ENCODE measurements around the gene CLIC5.

The CLIC5 gene

DNA sequence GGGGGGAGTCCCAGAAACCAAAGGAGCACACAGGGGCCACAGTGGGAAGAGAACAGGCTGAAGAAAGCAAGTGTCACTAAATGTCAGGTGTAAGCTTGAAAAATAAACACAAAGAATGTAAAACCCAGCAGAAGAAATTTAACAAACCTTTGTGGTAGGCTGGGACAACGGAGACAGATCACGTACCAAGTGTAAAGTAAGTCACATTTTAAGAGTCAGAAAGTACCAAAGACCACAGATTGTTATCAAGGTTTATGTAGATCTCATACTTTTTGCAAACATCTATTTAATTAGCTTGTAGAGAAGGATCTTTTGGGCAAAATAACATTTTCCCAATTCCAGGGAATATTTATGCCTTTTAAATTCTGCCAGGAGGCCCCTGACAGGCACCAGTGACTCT lies 1.6 kb downstream of the CLIC5 start:
- Histone ChIP-seq H3K27me3 (ENCODE audit: insufficient read depth, low read length) (peaks cover 54% of the 10 kb centered on the region), H3K27ac (ENCODE audit: low read depth, low read length) (no peak overlapping the region), H3K9ac (ENCODE audit: low read depth, low read length) (no peak overlapping the region), H3K36me3 (ENCODE audit: insufficient read depth, low read length) (no peaks in the 10 kb centered on the region), H3K9me3 (ENCODE audit: insufficient read depth, low read depth, low read length) (no peaks in the 10 kb centered on the region), H3K4me1 (ENCODE audit: insufficient read depth, low read length) (peaks cover 24% of the 10 kb centered on the region), H3K4me3 (ENCODE audit: low read length) (peak overlapping the region; percentile 64)
- 55% methylated on average over 2 of the region's 2 CpGs for WGBS

- H3K27me3 ChIP-seq (ENCODE audit: insufficient read depth, low read length) = peaks cover 54% of the 10 kb centered on the region
- H3K4me3 ChIP-seq (ENCODE audit: low read length) = peak overlapping the region; percentile 64; the same call in 1 of the 2 replicates
- no peak overlapping the region for H3K9ac ChIP-seq (ENCODE audit: low read depth, low read length)
- no peaks in the 10 kb centered on the region for H3K9me3 ChIP-seq (ENCODE audit: insufficient read depth, low read depth, low read length)
- 33% methylated on average over 4 of the region's 4 CpGs for WGBS
- H3K27ac ChIP-seq (ENCODE audit: low read depth, low read length) = no peak overlapping the region
- H3K4me1 ChIP-seq (ENCODE audit: insufficient read depth, low read length) = peaks cover 24% of the 10 kb centered on the region
- no peaks in the 10 kb centered on the region for H3K36me3 ChIP-seq (ENCODE audit: insufficient read depth, low read length)
Observed at GRCh38 chr6:46013639-46014038, 2.0 kb downstream of the CLIC5 start.

- no peaks in the 10 kb centered on the region for H3K9me3 ChIP-seq (ENCODE audit: insufficient read depth, low read depth, low read length)
- no peak overlapping the region for H3K27ac ChIP-seq (ENCODE audit: low read depth, low read length)
- 100% methylated on average over 1 of the region's 1 CpG for WGBS
- H3K4me1 ChIP-seq (ENCODE audit: insufficient read depth, low read length) = peaks cover 24% of the 10 kb centered on the region
- no peak overlapping the region for H3K4me3 ChIP-seq (ENCODE audit: low read length)
- H3K36me3 ChIP-seq (ENCODE audit: insufficient read depth, low read length) = no peaks in the 10 kb centered on the region
- no peak overlapping the region for H3K9ac ChIP-seq (ENCODE audit: low read depth, low read length)
- H3K27me3 ChIP-seq (ENCODE audit: insufficient read depth, low read length) = peaks cover 50% of the 10 kb centered on the region
Observed at GRCh38 chr6:46012834-46013233, 2.8 kb downstream of the CLIC5 start.

DNA sequence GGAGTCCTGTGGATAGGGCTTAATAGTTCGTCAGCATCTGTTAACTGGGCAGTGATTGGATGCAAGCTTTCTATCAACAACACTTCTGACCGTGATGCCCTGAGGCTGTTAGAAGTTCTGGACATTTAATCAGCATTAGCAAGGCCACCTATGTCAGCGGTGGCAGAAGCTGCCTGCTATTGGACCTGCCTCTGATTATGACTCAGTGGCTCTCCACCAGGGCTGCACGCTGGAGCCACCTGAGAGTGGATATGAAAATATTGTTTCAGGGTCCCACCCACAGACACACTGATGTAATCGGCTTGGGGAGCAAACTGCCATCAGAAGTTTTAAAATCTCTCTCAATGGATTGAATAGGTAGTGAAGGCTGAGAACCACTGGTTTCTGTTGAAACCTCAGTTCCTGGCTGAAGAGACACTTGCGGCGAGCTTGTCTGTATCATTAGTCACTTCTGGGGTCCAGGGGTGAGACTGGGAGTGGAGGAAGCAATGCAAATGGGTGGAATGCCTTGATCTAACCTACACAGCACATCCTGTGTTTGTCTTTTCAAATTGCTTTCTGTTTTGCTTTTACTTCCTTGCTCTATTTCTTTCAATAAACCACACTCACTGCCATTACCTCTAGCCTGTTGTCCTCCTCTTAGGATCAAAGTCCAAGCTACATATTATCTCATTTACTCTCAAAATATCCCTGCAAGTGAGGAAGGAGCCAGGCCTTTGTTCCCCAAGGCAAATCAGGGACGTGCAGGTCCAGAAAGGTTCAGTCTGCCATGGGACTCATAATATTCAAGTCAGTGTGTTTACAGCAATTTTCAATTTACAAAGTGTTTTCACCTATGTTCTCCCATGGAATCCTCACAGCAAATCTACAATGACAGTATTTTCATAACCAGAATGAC lies 4.2 kb downstream of the CLIC5 start:
- 89% methylated on average over 8 of the region's 8 CpGs for WGBS
- H3K27ac ChIP-seq (ENCODE audit: low read depth, low read length) = no peak overlapping the region
- H3K27me3 ChIP-seq (ENCODE audit: insufficient read depth, low read length) = peaks cover 36% of the 10 kb centered on the region
- H3K9me3 ChIP-seq (ENCODE audit: insufficient read depth, low read depth, low read length) = no peaks in the 10 kb centered on the region
- H3K4me1 ChIP-seq (ENCODE audit: insufficient read depth, low read length) = peaks cover 24% of the 10 kb centered on the region
- no peaks in the 10 kb centered on the region for H3K36me3 ChIP-seq (ENCODE audit: insufficient read depth, low read length)
- no peak overlapping the region for H3K9ac ChIP-seq (ENCODE audit: low read depth, low read length)
- no peak overlapping the region for H3K4me3 ChIP-seq (ENCODE audit: low read length)

GRCh38 chr6:46010771-46011170 lies 4.9 kb downstream of the CLIC5 start:
- Histone ChIP-seq H3K36me3 (ENCODE audit: insufficient read depth, low read length) (no peaks in the 10 kb centered on the region), H3K9me3 (ENCODE audit: insufficient read depth, low read depth, low read length) (no peaks in the 10 kb centered on the region), H3K27ac (ENCODE audit: low read depth, low read length) (no peak overlapping the region), H3K9ac (ENCODE audit: low read depth, low read length) (no peak overlapping the region), H3K4me1 (ENCODE audit: insufficient read depth, low read length) (peaks cover 24% of the 10 kb centered on the region), H3K27me3 (ENCODE audit: insufficient read depth, low read length) (peaks cover 29% of the 10 kb centered on the region), H3K4me3 (ENCODE audit: low read length) (no peak overlapping the region)
- 92% methylated on average over 5 of the region's 5 CpGs for WGBS

- Histone ChIP-seq H3K27ac (ENCODE audit: low read depth, low read length) (no peak overlapping the region), H3K36me3 (ENCODE audit: insufficient read depth, low read length) (no peaks in the 10 kb centered on the region), H3K9ac (ENCODE audit: low read depth, low read length) (no peak overlapping the region), H3K4me3 (ENCODE audit: low read length) (no peak overlapping the region), H3K27me3 (ENCODE audit: insufficient read depth, low read length) (peaks cover 24% of the 10 kb centered on the region), H3K9me3 (ENCODE audit: insufficient read depth, low read depth, low read length) (no peaks in the 10 kb centered on the region), H3K4me1 (ENCODE audit: insufficient read depth, low read length) (peaks cover 24% of the 10 kb centered on the region)
- WGBS = 63% methylated on average over 3 of the region's 3 CpGs
Observed at GRCh38 chr6:46010270-46010669, 5.4 kb downstream of the CLIC5 start.

DNA sequence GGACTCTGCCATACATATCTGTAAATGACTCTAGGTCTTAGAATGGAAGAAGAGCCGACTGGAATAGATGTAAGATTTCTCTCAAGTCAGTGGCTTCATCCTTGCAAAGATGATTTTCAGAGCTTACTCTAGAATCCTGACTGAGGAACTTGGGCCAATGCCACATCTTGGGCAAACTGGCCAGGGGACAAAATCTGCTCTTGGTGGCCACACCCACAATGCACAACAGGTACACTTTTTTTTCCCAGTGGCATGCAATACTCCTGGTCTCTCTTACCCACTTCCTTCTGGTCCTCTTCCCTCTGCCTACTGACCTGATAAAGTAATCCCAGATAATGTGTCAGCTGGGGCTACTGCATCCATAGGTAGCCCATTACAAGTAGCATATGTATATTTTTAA lies 13.4 kb downstream of the CLIC5 start:
- Histone ChIP-seq H3K27ac (ENCODE audit: low read depth, low read length) (no peak overlapping the region), H3K4me1 (ENCODE audit: insufficient read depth, low read length) (no peaks in the 10 kb centered on the region), H3K9ac (ENCODE audit: low read depth, low read length) (no peak overlapping the region), H3K36me3 (ENCODE audit: insufficient read depth, low read length) (no peaks in the 10 kb centered on the region), H3K27me3 (ENCODE audit: insufficient read depth, low read length) (no peaks in the 10 kb centered on the region), H3K4me3 (ENCODE audit: low read length) (no peak overlapping the region), H3K9me3 (ENCODE audit: insufficient read depth, low read depth, low read length) (no peaks in the 10 kb centered on the region)
- whole genome bisulfite sequencing = 83% methylated on average over 1 of the region's 1 CpG

DNA sequence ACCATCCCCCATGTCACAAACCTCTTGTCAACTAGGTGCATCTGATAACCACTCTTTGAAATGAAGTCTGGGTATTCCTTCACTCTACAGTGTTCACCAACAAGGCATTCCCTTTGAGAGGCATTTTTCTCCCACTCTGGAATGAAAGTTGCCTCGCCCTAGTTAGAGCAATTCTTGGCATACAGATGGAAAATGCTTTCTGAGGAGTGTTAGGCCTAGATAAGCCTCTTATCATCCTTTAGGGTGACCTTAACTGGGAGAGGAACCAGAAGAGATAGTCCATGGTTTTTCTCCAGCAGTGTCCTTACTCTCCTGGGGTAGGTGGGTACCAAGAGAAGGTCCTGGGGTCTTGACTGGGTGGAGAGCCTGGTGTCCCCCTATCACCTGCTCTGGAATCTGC lies 14.8 kb downstream of the CLIC5 start:
- Histone ChIP-seq H3K27ac (ENCODE audit: low read depth, low read length) (no peak overlapping the region), H3K27me3 (ENCODE audit: insufficient read depth, low read length) (no peaks in the 10 kb centered on the region), H3K9me3 (ENCODE audit: insufficient read depth, low read depth, low read length) (no peaks in the 10 kb centered on the region), H3K4me3 (ENCODE audit: low read length) (no peak overlapping the region), H3K4me1 (ENCODE audit: insufficient read depth, low read length) (no peaks in the 10 kb centered on the region), H3K36me3 (ENCODE audit: insufficient read depth, low read length) (no peaks in the 10 kb centered on the region), H3K9ac (ENCODE audit: low read depth, low read length) (no peak overlapping the region)
- 95% methylated on average over 1 of the region's 1 CpG for WGBS

- H3K4me1 ChIP-seq (ENCODE audit: insufficient read depth, low read length) = no peaks in the 10 kb centered on the region
- no peaks in the 10 kb centered on the region for H3K9me3 ChIP-seq (ENCODE audit: insufficient read depth, low read depth, low read length)
- H3K27ac ChIP-seq (ENCODE audit: low read depth, low read length) = no peak overlapping the region
- no peaks in the 10 kb centered on the region for H3K36me3 ChIP-seq (ENCODE audit: insufficient read depth, low read length)
- H3K9ac ChIP-seq (ENCODE audit: low read depth, low read length) = no peak overlapping the region
- no peak overlapping the region for H3K4me3 ChIP-seq (ENCODE audit: low read length)
- no peaks in the 10 kb centered on the region for H3K27me3 ChIP-seq (ENCODE audit: insufficient read depth, low read length)
- 94% methylated on average over 2 of the region's 2 CpGs for WGBS
Observed at GRCh38 chr6:45998524-45998923, 17.1 kb downstream of the CLIC5 start.

DNA sequence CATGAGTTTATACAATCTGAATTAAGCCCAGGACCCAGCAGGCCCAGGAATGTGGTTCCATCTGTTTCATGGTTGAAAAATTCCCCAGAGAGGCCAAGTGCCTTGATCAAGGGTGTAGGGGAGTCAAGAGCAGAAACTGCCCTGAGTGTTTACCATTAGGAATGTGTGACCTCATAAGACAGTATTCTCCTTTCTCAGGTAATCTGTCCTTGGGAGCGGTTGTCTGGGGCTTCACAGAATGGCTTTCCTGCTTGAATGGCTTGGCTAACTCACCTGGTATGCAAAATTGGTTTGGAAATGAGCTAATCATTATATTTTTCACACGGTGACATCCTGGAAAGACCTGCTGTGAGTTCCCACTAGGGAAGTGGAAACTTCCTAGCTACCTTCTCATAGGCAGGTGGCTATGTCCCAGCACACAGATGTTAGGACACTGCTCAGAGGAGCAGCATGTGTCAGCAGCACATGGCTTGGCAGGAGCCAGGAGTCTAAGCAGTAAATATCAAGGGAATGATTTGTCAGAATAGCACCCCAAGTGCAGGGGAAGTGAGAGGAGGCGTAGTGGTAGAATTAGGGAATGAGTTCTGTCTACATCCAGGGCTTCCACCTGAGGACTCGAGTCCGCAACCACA lies 17.7 kb downstream of the CLIC5 start:
- WGBS = 82% methylated on average over 5 of the region's 5 CpGs
- Histone ChIP-seq H3K9me3 (ENCODE audit: insufficient read depth, low read depth, low read length) (no peaks in the 10 kb centered on the region), H3K27ac (ENCODE audit: low read depth, low read length) (no peak overlapping the region), H3K9ac (ENCODE audit: low read depth, low read length) (no peak overlapping the region), H3K4me1 (ENCODE audit: insufficient read depth, low read length) (no peaks in the 10 kb centered on the region), H3K36me3 (ENCODE audit: insufficient read depth, low read length) (no peaks in the 10 kb centered on the region), H3K27me3 (ENCODE audit: insufficient read depth, low read length) (no peaks in the 10 kb centered on the region), H3K4me3 (ENCODE audit: low read length) (no peak overlapping the region)

DNA sequence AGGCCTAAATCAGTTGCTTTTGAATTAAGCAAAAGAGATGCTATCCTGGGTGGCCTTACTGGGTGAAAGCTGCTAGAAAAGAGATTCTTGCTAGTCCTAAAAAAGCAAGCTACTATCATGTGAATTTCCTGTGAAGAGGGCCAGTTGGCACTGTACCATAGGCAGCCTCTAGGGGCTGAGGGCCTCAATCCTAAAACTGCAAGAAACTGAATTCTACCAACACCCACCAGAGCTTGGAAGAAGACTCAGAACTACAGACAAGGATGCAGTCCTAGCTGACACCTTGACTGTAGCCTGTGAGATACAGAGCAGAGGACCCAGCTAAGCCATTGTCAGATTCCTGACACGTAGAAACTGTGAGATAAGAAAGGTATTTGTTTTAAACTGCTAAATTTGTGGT lies 24.5 kb downstream of the CLIC5 start:
- 88% methylated on average over 1 of the region's 1 CpG for WGBS
- H3K9ac ChIP-seq (ENCODE audit: low read depth, low read length) = no peak overlapping the region
- no peaks in the 10 kb centered on the region for H3K4me1 ChIP-seq (ENCODE audit: insufficient read depth, low read length)
- H3K27me3 ChIP-seq (ENCODE audit: insufficient read depth, low read length) = no peaks in the 10 kb centered on the region
- H3K4me3 ChIP-seq (ENCODE audit: low read length) = no peak overlapping the region
- no peak overlapping the region for H3K27ac ChIP-seq (ENCODE audit: low read depth, low read length)
- no peaks in the 10 kb centered on the region for H3K9me3 ChIP-seq (ENCODE audit: insufficient read depth, low read depth, low read length)
- no peaks in the 10 kb centered on the region for H3K36me3 ChIP-seq (ENCODE audit: insufficient read depth, low read length)
